ENCODE results near the gene ITPR3. TPM values are rescaled to one million over a fixed set of nuclear protein-coding genes. Genes with fewer than 3 reads are reported as not detected.
A peak's percentile ranks its signal among the peaks of the same experiment; 100 is the strongest.

ITPR3 gene
- total RNA-seq, 6 donors from 2014 or later, result 95.6 to 179 (median 137) TPM

GRCh38 chr6:33616113-33616512, 5.0 kb upstream of the ITPR3 start:
- no peaks in the 10 kb centered on the region for H3K9me3 ChIP-seq
- peaks cover 8 to 24% (median 13%) of the 10 kb centered on the region in 4 donors for H3K4me1 ChIP-seq
- peaks cover 0 to 6% (median 0%) of the 10 kb centered on the region in 4 donors for H3K27me3 ChIP-seq
- DNase-seq (peak in 1 of 2 donors; percentile 53), ATAC-seq (ENCODE audit: low FRiP score in 2 of 2) (no peak)
- H3K36me3 ChIP-seq, result no peaks in the 10 kb centered on the region
- 61 to 87% methylated on average over 2 of the region's 2 CpGs for WGBS, 2 donors
- no peak overlapping the region for H3K27ac ChIP-seq
- no peak for TF ChIP-seq POLR2AphosphoS5 (IDR thresholded peaks at IDR 0.05)
- no peak overlapping the region for H3K4me3 ChIP-seq

GRCh38 chr6:33616913-33617312, 4.2 kb upstream of the ITPR3 start:
- ATAC-seq (ENCODE audit: low FRiP score in 2 of 2) (no peak), DNase-seq (no peak)
- peaks cover 0 to 8% (median 0%) of the 10 kb centered on the region in 4 donors for H3K27me3 ChIP-seq
- TF ChIP-seq CTCF (IDR thresholded peaks at IDR 0.05), result no peak
- 77 to 81% methylated on average over 4 of the region's 4 CpGs for WGBS, 2 donors
- peaks cover 10 to 32% (median 16%) of the 10 kb centered on the region in 4 donors for H3K4me1 ChIP-seq
- H3K27ac ChIP-seq, result no peak overlapping the region
- H3K4me3 ChIP-seq, result no peak overlapping the region
- no peaks in the 10 kb centered on the region for H3K36me3 ChIP-seq
- H3K9me3 ChIP-seq, result no peaks in the 10 kb centered on the region

- Histone ChIP-seq H3K27ac (peak overlapping the region; percentile 90 to 94 (median 93)), H3K4me3 (peak overlapping the region in 1 of 4 donors; percentile 84), H3K36me3 (peaks cover 0 to 7% (median 0%) of the 10 kb centered on the region in 4 donors)
Measured at GRCh38 chr6:33619166-33619840, 1.8 kb upstream of the ITPR3 start.

GRCh38 chr6:33620158-33620855, 815 bp upstream of the ITPR3 start:
- TF ChIP-seq EP300 (IDR thresholded peaks at IDR 0.05) (no peak), POLR2A (IDR thresholded peaks at IDR 0.05) (peak in 1 of 4 donors; percentile 4), POLR2AphosphoS5 (IDR thresholded peaks at IDR 0.05) (peak in 1 of 2 donors; percentile 13)
- H3K36me3 ChIP-seq, result peaks cover 0 to 17% (median 0%) of the 10 kb centered on the region in 4 donors
- H3K27ac ChIP-seq, result peak overlapping the region; percentile 90 to 94 (median 93)
- peaks cover 0 to 8% (median 0%) of the 10 kb centered on the region in 4 donors for H3K27me3 ChIP-seq
- DNase-seq (peak; percentile 55 to 88), ATAC-seq (ENCODE audit: low FRiP score in 2 of 2) (peak; percentile 50 to 66)
- WGBS, 2 donors, result 0 to 1% methylated on average over 25 to 29 of the region's 29 CpGs
- no peaks in the 10 kb centered on the region for H3K9me3 ChIP-seq
- peak overlapping the region; percentile 68 to 93 (median 78) for H3K4me3 ChIP-seq
- peaks cover 33 to 65% (median 43%) of the 10 kb centered on the region in 4 donors for H3K4me1 ChIP-seq

More at GRCh38 chr6:33619166-33619840, 1.8 kb upstream of the ITPR3 start:
- Histone ChIP-seq H3K4me1 (peaks cover 30 to 55% (median 36%) of the 10 kb centered on the region in 4 donors), H3K27me3 (peaks cover 0 to 8% (median 0%) of the 10 kb centered on the region in 4 donors), H3K9me3 (no peaks in the 10 kb centered on the region)
- 46% methylated on average over 4 to 5 of the region's 5 CpGs for WGBS, 2 donors
- DNase-seq (no peak), ATAC-seq (ENCODE audit: low FRiP score in 2 of 2) (no peak)
- TF ChIP-seq CTCF (IDR thresholded peaks at IDR 0.05) (peak in 3 of 6 experiments; percentile 10 to 29 (median 14)), EP300 (IDR thresholded peaks at IDR 0.05) (no peak)

GRCh38 chr6:33621711-33622388, 728 bp downstream of the ITPR3 start:
- Histone ChIP-seq H3K27me3 (peaks cover 0 to 8% (median 0%) of the 10 kb centered on the region in 4 donors), H3K4me1 (peaks cover 33 to 71% (median 44%) of the 10 kb centered on the region in 4 donors), H3K4me3 (peak overlapping the region; percentile 68 to 93 (median 78)), H3K9me3 (no peaks in the 10 kb centered on the region), H3K36me3 (peaks cover 0 to 22% (median 0%) of the 10 kb centered on the region in 4 donors), H3K27ac (peak overlapping the region; percentile 90 to 94 (median 93))
- 7 to 8% methylated on average over 17 to 39 of the region's 39 CpGs for WGBS, 2 donors
- no peak for TF ChIP-seq EP300 (IDR thresholded peaks at IDR 0.05)
- no peak for TF ChIP-seq CTCF (IDR thresholded peaks at IDR 0.05)
- no peak for TF ChIP-seq POLR2AphosphoS5 (IDR thresholded peaks at IDR 0.05)
- peak in 1 of 4 donors; percentile 45 for TF ChIP-seq POLR2A (IDR thresholded peaks at IDR 0.05)
- ATAC-seq (ENCODE audit: low FRiP score in 2 of 2), result peak; percentile 51 to 73
- DNase-seq, result peak; percentile 58 to 88
